GM12891 (cell line): ENCODE results near the gene FHDC1.

Experiments used
- DNase-seq: peaks from one replicate; pipeline ENCODE4 v3.0.0; 2011; ENCODE audit warnings: low spot score; ENCODE audit not compliant: insufficient read length
- FAIRE-seq: peaks from 2 replicates; lab custom pipeline; 2011; peaks lifted over from hg19 to GRCh38; lab: Jason Lieb, UNC
- PAX5 ChIP-seq: IDR thresholded peaks from 2 replicates; pipeline ENCODE4 v1.6.1; 2011; ENCODE audit warnings: low read length, moderate library complexity, mild to moderate bottlenecking; ENCODE audit not compliant: insufficient read depth, severe bottlenecking
- POLR2A ChIP-seq: IDR thresholded peaks from 2 replicates; pipeline ENCODE4 v1.6.1; 2011; ENCODE audit warnings: low read depth, low read length, control low read depth
- POLR2AphosphoS5 ChIP-seq: IDR thresholded peaks from 2 replicates; pipeline ENCODE4 v1.6.1; 2011; ENCODE audit warnings: low read depth, low read length, control low read depth
- POU2F2 ChIP-seq: IDR thresholded peaks from 2 replicates; pipeline ENCODE4 v1.6.1; 2011; ENCODE audit warnings: low read depth, mild to moderate bottlenecking, control low read depth, low read length, moderate library complexity
- SPI1 ChIP-seq: IDR thresholded peaks from 2 replicates; pipeline ENCODE4 v1.6.1; 2011; ENCODE audit warnings: low read depth, low read length, control low read depth
- TAF1 ChIP-seq: IDR thresholded peaks from 2 replicates; pipeline ENCODE4 v1.6.1; 2011; ENCODE audit warnings: low read depth, low read length, control low read depth

FHDC1 gene

DNA sequence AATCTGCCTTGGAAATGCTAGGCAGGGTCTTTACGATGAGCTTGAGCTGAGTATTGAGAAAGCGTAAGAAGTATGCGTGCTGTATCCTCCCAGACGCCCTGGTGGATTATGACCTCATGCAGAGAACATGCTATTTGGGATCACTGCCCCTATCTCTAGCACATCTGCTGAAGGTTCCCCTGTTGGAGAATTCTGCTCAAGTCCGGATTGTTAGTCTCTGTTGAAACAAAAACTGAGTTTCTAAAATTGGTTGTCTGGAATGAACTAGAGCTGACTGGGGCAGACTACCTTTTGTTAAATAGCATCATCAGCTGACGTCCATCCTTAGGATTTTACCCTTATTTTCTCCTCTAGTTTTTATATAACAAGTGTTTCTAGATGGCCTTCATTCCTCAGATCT, 7.5 kb downstream of the FHDC1 start:
- DNase-seq (no peak), FAIRE-seq (no peak)
- no peak for TF ChIP-seq SPI1
- TF ChIP-seq TAF1 = no peak
- no peak for TF ChIP-seq POLR2A
- no peak for TF ChIP-seq PAX5
- no peak for TF ChIP-seq POU2F2
- TF ChIP-seq POLR2AphosphoS5 = no peak

DNA sequence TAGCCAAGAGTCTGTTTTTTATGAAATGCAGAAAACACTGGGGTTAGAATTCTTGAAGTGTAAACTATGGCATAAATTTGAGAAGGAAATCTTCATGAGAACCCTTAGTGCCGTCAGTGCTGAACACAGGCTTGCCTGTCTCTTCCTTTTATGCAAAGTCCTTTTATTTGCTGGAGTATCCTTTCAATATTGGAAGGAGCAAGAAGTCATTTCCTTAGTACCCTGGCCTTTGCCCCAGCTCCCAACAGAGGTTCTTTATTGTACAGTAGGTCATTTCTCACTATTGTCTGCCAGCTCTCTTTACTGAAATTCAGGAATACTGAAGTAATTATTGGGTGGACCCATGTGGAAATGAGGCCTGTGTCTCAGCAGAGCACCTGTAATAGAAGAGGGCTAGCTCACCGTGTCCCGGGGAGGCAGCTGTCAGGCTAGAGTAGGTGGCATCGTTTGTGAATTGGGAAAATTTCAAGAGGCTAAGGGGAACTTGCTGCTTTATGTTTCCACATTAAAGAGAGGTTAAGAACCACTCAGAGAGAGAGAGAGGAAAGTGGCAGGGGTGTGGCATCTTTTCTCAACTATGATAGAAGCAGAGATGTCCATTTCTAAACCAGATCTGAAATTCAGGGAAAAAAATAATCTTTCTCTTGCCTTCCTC, 8.7 kb downstream of the FHDC1 start:
- DNase-seq (no peak), FAIRE-seq (no peak)
- TF ChIP-seq POLR2A (no peak), POLR2AphosphoS5 (no peak), POU2F2 (no peak)

- DNase-seq (no peak), FAIRE-seq (no peak)
- TF ChIP-seq POLR2A = no peak
- TF ChIP-seq SPI1 = no peak
- TF ChIP-seq POU2F2 = no peak
- TF ChIP-seq PAX5 = no peak
- TF ChIP-seq TAF1 = no peak
- TF ChIP-seq POLR2AphosphoS5 = no peak
Measured at GRCh38 chr4:152945639-152946038, 9.5 kb downstream of the FHDC1 start.

DNA sequence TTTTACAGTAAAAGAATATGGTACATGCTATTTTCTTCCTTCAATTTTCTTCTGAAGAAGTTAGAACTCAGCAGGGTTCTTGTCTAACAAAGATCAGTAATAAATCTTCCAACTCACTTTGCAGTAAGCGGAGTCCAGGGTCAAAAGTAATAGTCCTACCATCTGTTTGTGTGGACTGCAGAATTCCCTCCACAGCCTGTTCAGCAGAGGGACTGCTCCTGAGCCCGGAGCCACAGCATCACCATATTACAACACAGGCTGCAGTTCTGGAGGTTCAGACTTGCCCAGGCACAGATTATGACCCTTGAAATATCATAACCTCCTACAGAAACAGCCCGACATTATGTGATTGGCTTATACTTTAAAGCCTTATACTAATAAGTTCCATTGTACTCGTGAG, 10.3 kb downstream of the FHDC1 start:
- DNase-seq (no peak), FAIRE-seq (no peak)
- TF ChIP-seq TAF1 = no peak
- no peak for TF ChIP-seq POU2F2
- no peak for TF ChIP-seq POLR2A
- TF ChIP-seq SPI1 = no peak
- no peak for TF ChIP-seq POLR2AphosphoS5
- no peak for TF ChIP-seq PAX5

DNA sequence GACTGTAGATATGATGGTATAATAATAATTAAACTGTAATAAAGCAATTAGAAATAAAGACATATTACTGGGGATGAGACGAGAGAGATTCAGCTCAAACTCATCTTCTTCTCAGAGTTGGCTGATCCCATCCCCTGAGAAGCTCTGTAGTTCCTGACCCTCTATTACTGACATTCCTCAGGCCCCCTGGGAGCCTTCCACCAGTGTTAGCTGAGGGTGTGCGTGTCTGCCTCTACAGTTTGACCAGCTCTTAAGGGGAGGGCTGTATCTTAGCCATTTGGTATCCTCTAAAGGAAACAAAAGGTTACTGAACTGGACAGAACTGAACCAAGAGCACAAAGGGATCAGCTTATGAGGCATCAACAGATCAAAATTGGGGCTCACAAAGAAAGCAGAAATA, 11.2 kb downstream of the FHDC1 start:
- TF ChIP-seq PAX5 (no peak), POLR2A (no peak), POLR2AphosphoS5 (no peak), SPI1 (no peak), POU2F2 (no peak), TAF1 (no peak)
- DNase-seq = no peak
- FAIRE-seq = no peak

GRCh38 chr4:152949930-152950329, 13.8 kb downstream of the FHDC1 start:
- no peak for FAIRE-seq

DNA sequence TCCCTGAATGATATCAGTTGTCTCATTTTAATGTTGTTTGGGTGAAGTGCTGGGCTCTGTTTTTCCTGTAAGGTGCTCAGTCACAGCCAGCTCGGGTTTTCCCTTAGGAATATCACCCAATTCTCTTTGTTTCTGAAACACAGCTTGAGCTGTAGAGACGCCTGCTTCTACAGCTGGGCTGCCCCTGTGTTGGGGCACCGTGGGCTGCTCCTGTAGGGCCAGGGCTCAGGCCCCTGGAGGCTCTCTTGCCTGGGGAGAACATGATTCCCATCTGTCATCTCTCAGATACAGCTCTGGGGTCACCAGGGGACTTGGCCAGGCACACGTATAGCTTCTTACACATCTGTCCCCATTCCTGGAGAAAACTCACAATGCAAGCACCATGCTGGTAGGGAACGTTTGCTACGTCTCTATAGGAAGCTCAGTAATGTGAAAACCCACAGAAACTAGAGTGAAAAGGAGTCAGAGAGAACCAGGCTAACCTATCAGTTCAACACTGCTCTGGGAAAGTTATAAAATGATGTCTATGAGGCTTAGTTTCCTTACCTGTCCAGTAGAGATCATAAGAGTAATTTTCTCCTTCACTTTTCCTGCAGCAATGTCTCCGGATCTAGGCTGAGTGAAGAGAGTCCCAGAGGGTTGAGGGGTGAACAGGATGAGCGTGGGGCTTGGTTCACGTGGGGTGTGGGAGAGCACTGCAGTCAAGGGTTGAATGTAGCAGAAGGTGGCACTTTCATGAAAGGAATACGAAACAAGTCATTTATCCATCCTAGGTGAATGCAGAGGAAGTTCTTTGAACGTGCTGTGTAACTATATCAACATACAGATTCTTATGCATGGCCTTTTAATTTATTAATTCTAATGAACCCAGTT, 14.5 kb downstream of the FHDC1 start:
- DNase-seq (no peak), FAIRE-seq (no peak)
- TF ChIP-seq PAX5 (no peak), POLR2A (no peak), POU2F2 (no peak), TAF1 (no peak), SPI1 (no peak), POLR2AphosphoS5 (no peak)

More at GRCh38 chr4:152949930-152950329, 13.8 kb downstream of the FHDC1 start:
- no peak for TF ChIP-seq PAX5
- no peak for TF ChIP-seq TAF1
- no peak for TF ChIP-seq SPI1
- TF ChIP-seq POLR2A = no peak
- no peak for TF ChIP-seq POU2F2
- TF ChIP-seq POLR2AphosphoS5 = no peak
- DNase-seq = no peak

DNA sequence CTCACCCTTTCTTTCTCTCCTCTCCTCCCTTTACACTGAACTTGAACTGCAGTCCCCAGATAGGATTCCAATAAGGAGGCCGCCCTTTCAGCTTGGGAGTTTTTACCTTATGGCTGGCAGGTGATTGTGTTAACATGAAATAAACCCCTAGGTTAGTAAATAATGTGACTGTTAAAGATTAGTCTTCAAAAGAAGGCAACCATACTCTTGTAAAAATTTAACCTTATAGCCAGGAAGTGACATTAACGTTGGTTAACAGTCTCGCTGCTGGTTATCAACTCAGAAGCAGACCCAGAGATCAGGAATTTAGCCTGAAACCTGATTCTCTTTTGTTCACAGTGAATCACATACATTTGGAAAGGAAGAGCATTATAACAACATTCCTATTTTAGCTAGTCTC, 15.2 kb downstream of the FHDC1 start:
- no peak for FAIRE-seq
- no peak for TF ChIP-seq PAX5
- no peak for TF ChIP-seq TAF1
- TF ChIP-seq POLR2AphosphoS5 = no peak
- no peak for TF ChIP-seq POLR2A
- no peak for TF ChIP-seq POU2F2
- no peak for TF ChIP-seq SPI1
- DNase-seq = no peak

- TF ChIP-seq PAX5 = no peak
- FAIRE-seq = no peak
- DNase-seq = no peak
Measured at GRCh38 chr4:152953514-152953913, 17.4 kb downstream of the FHDC1 start.

DNA sequence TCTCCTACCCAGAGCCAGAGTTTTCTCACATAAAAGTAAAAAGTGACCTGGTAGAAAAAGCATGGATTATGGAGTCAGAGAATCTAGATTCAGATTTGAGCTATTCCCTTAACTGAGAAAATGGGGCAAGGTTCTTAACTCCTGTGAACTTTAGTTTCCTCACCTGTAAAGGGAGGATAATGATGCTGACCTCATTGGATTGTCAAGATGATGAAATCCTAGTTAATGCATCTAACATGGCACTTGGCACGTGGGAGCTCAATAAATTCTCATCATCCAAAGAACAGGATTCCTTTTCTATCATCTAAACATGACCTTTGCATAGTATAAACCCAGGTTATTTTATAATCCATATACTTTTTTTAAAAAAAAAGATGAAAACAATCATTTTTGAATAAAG, 18.6 kb downstream of the FHDC1 start:
- no peak for DNase-seq
- TF ChIP-seq POLR2A = no peak
- TF ChIP-seq SPI1 = no peak
- TF ChIP-seq TAF1 = no peak
- no peak for TF ChIP-seq POU2F2
- no peak for TF ChIP-seq POLR2AphosphoS5
- no peak for TF ChIP-seq PAX5
- FAIRE-seq = no peak
